Muscle of arm (tissue), 12 donors: ENCODE results near the gene COPS8. TPM values are rescaled to one million over a fixed set of nuclear protein-coding genes. Genes with fewer than 3 reads are reported as not detected.

Experiments used
- DNase-seq: peaks from one replicate; pipeline ENCODE4 v3.0.0-alpha.2; 2013
- polyA plus RNA-seq, 12 donors: library from polyadenylated mRNA; unstranded; fragments of 120-200 nt; gene quantifications; one replicate each; pipeline ENCODE4 v1.2.1, GENCODE V29; 2013; ENCODE audit not compliant: insufficient read length in 12 of 12

The COPS8 gene
- polyA plus RNA-seq, 12 donors = 24.4 to 67.9 (median 63.3) TPM; not detected in 1

DNA sequence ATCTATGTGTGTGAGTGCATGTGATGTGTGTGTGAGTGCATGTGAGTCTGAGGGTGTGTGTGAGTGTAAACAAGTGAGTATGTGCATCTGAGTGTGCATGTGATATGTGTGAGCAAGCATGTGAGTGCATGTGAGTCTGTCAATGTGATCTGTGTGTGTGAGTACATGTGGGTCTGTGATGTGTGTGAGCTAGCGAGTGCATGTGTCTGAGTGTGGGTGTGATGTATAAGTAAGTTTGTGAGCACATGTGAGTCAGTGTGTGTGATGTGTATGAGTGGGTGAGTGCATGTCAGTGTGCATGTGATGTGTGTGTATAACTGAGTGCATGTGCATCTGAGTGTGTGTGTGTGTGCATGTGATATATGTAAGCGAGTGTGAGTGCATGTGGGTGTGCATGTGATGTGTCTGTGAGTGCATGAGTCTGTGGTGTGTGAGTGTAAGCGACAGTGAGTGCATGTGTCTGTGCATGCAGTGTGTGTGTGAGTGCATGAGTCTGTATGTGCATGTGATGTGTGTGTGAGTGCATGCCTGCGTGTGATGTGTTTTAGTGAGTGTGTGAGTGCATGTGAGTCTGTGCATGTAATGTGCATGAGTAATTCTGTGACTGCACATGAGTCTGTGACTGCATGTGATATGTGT is 44.1 kb downstream of the COPS8 start:
- DNase-seq = no peak

- no peak for DNase-seq
Measured at GRCh38 chr2:237130562-237131421, 45.1 kb downstream of the COPS8 start.

GRCh38 chr2:237131749-237132533 is 46.3 kb downstream of the COPS8 start:
- DNase-seq = no peak

- DNase-seq = no peak
Measured at GRCh38 chr2:237132799-237133198, 47.1 kb downstream of the COPS8 start.

DNA sequence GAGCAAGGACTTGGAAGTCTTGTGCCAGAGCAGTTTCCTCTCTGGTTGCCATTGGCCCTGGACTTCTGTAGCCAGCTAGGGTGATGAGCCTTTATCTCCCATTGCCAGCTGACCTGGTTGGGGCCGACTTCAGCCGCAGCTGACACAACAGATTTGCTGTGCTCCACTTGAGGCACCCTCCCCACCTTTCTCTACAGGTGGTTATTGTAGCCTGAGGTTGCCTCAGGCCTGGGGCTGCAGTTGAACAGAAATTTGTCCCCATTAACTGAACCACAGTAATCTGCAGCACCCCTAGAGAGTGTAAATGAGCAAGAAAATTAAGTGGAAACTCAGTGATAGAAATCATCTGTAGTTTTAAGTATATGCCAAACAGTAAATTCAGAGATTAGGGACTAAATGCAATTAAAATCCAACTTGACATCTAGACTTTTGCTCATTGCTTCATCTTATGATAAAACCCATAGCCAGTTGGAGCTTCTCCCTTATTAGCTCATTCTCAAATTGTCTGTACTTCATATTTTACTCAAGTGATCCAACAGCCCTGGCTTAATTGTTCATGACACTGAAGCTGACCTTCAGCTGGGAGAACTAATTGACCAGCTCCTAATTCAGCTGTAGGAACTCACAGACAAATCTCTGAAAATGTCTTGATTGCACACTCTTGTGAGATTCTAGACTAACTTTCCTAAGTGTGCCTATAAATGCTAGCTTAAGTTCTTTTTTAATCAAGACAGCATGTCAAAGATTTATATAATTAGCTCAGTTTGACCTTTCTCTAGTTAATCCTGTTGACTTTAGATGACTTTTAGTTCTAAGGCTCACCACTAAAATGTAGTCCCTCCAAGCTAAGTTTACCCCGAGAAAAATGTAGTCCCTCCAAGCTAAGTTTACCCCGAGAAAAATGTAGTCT is 48.9 kb downstream of the COPS8 start:
- DNase-seq = no peak

DNA sequence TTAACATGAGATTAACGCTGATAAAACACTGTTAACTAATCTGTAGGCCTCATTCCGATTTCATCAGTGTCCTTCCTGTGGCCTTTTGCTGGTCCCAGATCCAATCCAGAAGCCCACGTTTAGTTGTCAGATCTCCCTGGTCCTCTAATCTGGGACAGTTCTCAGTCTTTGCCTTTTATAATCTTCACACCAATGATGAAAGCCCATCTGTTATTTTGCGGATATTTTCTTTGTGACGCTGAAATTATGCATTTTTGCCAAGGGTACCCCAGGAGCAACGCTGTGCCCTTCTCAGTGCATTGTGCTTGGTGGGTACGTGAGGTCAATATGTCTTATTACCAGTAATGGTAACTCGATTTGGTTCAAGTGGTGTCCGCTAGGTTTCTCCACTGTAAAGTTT is 51.1 kb downstream of the COPS8 start:
- no peak for DNase-seq

- no peak for DNase-seq
Measured at GRCh38 chr2:237137626-237138323, 52.1 kb downstream of the COPS8 start.

- DNase-seq = no peak
Measured at GRCh38 chr2:237139123-237139675, 53.5 kb downstream of the COPS8 start.

DNA sequence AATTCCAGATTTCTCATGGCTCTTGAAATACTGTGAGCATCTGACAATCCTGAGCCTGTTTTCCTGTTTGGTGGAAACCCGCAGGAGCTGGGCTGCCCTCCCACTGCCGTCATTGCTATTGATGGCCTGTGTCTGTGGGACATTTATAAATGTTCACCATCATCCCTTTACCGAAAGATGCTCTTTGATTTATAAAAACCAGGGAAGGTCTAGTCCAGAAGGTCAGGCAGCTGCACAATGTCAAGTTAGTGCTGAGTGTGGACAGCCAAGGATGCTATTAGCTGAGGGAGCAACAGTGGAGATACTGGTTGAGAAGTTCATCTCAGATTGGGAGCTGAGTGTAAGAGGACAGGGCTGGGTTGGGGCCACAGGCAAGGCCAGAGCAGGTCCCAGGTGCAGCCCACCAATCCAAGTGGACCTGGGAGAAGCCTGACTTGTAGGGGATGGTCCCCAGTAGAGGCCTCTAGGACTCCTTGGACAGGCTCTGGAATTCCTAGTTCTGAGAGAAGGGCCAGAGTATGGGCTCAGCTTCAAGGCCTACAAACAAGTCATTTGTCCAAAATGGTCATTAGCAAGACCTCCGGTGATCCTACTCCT is 55.1 kb downstream of the COPS8 start:
- DNase-seq = no peak

DNA sequence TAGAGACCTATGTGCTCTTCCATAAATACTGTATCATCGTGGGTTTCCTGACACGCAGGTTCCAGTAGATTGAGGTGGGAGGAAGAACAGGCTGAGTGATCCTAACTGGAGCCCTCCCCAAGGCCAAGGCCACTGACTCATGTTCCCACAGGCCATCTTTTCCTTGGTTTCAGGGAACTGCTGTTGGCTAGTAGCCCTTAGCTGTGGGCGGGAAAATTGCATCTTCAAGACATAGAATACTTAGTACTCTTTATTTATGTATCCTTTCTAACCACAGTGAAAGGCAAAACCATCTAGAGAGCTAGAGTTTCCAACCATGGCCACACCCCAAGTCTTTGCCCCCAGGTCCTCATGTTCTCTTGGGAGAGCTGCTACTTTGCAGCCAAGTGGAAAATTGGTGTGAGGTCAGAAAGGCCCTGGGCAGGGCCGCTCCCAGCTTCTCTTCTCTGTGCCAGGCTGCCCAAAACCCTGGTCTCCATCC is 55.9 kb downstream of the COPS8 start:
- no peak for DNase-seq

DNA sequence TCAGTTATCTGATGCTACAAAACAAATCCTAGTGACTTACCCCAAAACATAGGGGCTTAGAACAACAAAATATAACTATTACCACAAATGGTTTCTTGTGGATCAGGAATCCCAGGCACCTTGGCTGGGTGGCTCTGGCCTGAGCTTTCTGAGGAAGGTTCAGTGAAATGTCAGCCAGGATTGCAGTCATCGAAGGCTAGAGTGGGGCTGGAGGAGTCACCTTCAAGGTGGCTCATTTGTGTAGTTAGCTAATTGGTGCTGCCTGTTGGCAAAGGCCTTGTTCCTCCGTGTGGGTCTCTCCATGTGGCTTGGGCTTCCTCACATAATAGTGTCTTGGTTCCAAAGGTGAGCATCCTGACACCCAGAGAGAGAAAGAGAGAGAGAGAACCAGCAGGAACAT is 57.4 kb downstream of the COPS8 start:
- no peak for DNase-seq

DNA sequence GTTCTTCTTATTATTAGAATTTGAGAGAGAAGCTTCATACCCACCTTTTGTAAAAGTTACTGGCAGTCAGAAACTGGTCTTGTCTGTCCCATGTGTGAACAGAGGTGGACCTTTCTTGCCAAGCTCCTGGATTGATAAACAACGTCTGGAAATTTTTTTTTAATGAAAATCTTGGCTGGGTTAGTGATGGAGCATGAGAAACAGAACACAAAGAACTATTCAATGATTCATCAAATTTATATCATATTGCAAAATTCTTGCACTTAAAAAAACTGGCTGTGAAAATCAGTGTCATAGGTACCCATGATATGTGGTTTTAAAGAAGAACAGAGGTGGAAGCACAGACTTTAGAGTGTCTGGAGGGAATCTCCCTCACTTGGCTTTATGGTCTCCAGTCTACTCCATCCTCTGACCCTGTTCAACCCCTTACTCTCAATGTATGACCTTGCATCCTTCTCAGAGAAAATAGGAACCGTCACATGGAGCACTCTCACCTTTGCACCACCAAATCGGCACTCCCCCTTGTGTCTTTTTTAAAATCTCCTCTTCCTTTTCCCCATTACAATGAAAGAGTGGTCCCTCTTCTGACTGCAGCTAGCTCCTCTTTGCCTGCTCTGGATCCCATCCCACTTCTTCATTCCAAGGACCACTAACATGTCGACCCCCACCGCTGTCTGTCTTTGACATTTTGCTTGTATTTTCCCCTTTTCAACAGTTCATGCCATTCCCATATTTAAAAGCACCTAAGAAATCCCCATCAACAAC is 58.2 kb downstream of the COPS8 start:
- no peak for DNase-seq

GRCh38 chr2:237144516-237144915 is 58.8 kb downstream of the COPS8 start:
- DNase-seq = no peak

- DNase-seq = no peak
Measured at GRCh38 chr2:237147317-237147716, 61.6 kb downstream of the COPS8 start.

DNA sequence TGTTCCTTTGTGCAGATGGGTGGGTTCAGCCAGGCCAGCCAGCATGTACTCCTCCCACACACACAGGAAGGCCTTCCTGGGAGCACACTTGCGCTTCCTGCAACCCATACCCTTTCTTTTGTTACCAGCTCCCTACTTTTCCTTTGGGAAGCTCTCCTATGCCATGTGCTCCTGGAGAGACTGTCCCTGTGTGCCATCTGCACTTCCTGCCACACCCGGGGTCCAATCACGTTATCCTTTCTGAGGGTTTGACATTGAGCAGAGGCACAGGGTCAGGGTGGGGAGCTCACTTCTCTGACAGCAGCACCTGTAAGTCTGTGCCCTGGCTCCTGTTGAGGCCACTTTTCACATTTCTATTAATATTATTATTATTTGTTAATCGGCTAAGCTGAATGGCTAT is 62.9 kb downstream of the COPS8 start:
- no peak for DNase-seq

- DNase-seq = no peak
Measured at GRCh38 chr2:237149425-237149824, 63.7 kb downstream of the COPS8 start.
